HG03469 (cell line): Measurements from ENCODE around the gene POLG2.
"Not testable (repeated sequence)": the region's sequence is repeated elsewhere in the genome, so short reads cannot be mapped to it uniquely, and the experiment has no call there.

Experiments used
- ATAC-seq: cut with Tn5 transposase; IDR thresholded peaks from one replicate; pipeline ENCODE4 v1.9.1; 2021; ENCODE audit warnings: mild to moderate bottlenecking, moderate library complexity, moderate number of reproducible peaks; ENCODE audit not compliant: unreplicated experiment

POLG2 gene

GRCh38 chr17:64491034-64491860 lies 5.6 kb downstream of the POLG2 start:
- no peak for ATAC-seq

DNA sequence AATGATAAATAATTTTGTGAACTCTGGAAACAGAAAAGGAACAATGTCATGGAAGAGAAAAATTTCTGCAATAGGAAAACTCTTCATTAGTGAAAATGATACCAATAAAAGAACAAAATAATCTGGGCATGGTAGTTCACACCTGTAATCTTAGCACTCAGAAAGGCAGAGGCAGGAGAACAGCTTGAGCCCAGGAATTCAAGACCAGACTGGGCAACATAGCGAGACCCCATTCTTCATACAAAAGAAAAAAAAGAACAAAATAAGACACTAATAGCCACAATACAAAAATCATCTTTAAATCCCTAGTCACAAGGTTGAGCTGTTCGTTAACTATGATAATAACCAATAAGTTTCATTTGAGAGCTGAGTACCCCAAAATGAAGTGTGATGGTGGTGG lies 8.6 kb downstream of the POLG2 start:
- ATAC-seq = no peak

DNA sequence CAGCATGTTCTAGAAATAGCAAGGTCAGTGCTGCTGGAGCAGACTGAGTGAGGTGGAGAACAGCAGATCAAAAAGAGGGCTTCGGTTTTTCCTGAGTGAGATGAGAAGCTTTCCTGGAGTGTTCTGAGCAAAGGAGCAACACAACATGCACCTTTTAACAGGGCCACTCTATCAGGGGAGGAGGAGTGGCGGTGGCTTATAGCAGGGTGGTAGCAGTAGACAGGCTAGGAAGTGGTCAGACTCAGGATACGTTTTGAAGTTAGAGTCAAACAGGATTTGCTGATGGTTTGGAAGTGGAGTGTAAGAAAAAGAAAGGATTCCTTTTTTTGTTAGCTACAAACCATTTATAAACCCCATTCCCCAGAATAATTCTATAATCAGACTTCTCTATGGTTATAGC lies 12.5 kb downstream of the POLG2 start:
- no peak for ATAC-seq

DNA sequence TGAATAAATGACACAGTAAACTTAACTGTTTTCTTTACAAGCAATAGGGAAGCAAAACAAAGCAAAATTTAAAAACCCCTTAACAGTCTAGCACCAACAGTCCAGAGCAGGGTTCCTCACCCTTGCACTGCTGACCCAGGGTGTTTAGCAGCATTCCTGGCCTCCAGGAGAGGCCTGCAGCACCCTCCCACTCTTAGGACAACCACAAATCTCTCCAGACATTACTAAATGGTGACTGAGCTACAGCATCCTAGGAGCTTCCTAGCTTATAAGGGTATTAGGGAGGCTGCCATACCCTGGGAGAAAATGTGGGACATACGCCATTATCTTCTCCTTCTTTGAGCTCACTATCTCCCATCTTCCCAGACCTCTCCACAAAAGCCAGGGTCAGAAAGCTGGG lies 15.9 kb downstream of the POLG2 start:
- ATAC-seq = no peak

DNA sequence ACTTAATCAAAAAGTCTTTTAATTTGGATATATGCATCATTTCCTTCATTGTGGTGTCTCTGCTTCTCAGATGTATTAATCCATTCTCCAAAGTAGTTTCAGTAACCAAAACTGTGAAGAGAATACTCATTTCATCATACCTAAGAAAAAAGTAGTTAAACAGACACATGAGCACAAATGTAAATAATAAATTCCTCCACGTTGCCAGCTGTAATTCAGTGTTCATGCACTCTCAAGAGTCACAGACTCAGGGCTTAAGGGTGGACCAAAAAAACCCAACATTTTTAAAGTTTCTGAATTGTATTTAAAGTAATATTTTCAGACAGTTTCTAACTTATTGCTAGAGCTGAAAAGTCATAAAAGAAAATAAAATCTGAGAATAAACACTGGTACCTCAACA lies 19.0 kb downstream of the POLG2 start:
- ATAC-seq = no peak

GRCh38 chr17:64472564-64472963 lies 24.3 kb downstream of the POLG2 start:
- no peak for ATAC-seq

- ATAC-seq = no peak
These were observed 25.4 kb downstream of the POLG2 start for GRCh38 chr17:64471440-64471839.

DNA sequence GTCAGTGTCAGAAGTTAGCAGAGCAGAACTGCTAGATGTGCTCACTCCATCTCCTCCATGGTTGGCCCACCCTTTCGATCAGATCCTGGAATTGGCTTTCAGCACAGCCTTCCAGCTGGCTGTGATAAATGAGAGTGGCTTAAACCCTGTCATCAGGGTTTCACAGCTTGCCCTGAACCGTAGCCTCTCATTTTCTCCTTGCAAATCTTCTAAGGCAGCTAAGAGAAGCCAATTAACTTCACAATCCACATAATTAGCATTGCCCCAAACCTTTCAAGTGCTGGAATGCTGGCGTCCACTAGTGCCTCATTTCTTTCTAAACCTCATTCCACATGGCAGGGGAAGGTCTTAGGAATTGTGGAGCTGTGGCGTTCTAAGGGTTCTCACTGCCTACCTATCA lies 26.2 kb downstream of the POLG2 start:
- no peak for ATAC-seq

DNA sequence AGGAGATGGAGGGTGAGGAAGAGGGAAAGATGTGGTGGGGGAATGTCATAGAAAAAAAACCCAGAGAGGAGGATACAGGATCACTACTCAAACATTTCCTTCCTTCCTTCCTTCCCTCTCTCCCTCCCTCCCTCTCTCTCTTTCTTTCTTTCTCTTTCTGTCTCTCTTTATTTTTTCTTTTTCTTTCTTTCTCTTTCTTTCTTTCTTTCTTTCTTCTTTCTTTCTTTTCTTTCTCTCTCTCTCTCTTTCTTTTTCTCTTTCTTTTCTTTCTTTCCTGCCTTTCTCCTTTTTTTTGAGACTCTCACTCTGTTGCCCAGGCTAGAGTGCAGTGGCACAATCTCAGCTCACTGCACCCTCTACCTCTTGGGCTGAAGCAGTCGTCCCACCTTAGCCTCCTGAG lies 30.0 kb downstream of the POLG2 start:
- ATAC-seq = not testable (repeated sequence)

GRCh38 chr17:64466019-64466735 lies 30.7 kb downstream of the POLG2 start:
- no peak for ATAC-seq

DNA sequence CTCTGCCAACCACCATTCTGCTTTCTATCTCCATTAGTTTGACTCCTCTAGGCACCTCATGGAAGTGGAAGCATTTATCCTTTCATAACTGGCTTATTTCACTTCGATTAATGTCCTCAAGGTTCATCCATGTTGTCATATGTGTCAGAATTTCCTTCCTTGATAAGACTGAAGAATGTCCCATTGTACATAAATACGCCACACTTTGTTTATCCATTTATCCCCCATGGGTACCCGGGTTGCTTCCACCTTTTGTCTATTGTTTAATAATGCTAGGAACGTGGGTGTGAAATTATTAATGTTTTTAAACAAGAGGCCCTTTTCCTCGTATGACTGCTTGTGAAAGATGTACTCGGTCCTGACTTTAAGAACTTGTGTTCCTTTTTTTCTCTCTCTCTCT lies 35.1 kb downstream of the POLG2 start:
- no peak for ATAC-seq

GRCh38 chr17:64460955-64461354 lies 35.9 kb downstream of the POLG2 start:
- no peak for ATAC-seq

GRCh38 chr17:64459818-64460217 lies 37.0 kb downstream of the POLG2 start:
- ATAC-seq = not testable (repeated sequence)

- ATAC-seq = no peak
These were observed 37.5 kb downstream of the POLG2 start for GRCh38 chr17:64459284-64459747.

GRCh38 chr17:64458756-64459155 lies 38.1 kb downstream of the POLG2 start:
- ATAC-seq = no peak

DNA sequence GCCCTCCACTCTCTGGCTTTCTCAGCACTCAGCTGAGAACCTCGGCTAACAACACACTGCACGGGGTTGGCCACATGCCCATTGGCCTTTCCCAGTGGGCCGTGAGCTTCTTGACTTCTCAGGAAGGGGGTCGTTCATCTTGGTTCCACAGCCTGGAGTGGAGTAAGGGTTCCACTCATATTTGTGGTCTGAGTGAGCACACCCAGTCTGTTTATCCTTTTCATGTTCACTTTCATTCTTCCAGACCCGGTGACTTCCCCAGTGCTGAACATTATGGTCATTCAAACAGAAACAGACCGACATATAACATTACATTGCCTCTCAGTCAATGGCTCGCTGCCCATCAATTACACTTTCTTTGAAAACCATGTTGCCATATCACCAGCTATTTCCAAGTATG lies 39.7 kb downstream of the POLG2 start:
- no peak for ATAC-seq

DNA sequence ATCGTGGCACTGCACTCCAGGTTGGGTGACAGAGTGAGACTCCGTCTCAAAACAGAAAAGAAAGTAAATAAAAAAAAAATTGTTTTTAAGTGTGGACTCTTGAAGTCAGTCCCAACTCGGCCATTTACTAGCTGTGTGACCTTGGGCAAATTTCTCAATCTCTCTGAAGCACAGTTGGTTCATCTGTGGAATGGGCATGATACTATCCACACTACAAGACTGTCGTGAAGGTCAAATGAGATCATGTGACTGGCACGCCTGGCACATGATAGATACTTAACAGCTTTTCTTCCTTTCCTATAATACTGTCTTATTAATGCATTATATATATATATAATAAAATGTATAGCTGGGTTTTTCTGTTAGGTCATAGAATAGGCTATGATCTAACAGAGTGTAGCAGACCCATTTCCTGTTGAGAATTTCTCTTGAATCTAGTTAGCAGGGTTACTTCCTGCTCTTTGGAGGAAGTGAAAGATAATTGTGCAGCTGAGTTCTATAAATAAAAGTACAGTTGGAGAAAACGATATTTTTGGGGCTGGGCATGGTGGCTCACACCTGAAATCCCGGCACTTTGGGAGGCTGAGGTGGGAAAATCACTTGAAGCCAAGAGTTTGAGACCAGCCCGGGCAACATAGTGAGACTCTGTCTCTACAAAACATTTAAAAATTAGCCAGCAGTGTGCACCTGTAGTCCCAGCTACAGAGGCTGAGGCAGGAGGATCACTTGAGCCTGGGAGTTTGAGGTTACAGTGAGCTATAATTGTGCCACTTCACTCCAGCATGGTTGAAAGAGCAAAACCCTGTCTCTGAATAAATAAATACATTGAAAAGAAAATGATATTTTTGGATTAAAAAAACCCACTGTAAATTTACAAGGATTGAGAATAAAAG lies 40.6 kb downstream of the POLG2 start:
- ATAC-seq = no peak

DNA sequence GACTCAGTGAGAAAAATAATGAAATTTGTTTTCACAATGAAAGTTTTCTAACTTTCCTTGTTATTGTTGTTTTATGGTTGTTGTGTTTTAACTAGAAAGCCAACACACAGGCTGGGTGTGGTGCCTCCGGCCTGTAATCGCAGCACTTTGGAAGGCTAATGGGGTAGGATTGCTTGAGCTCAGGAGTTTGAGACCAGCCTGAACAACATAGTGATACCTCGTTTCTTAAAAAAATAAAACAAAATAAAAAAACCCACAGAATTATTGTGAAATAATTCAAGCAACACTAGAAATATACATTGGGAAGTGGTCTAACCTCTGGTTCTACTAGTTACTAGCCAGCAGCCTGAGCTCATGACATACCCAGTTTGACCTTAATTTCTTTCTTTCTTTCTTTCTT lies 47.3 kb downstream of the POLG2 start:
- no peak for ATAC-seq

GRCh38 chr17:64448665-64449512 lies 48.0 kb downstream of the POLG2 start, which contains the start of gene MILR1:
Gene MILR1, plus strand, starts transcription at chr17:64449115. Its CDS starts 54 bp downstream, at chr17:64449169.
- ATAC-seq = no peak

DNA sequence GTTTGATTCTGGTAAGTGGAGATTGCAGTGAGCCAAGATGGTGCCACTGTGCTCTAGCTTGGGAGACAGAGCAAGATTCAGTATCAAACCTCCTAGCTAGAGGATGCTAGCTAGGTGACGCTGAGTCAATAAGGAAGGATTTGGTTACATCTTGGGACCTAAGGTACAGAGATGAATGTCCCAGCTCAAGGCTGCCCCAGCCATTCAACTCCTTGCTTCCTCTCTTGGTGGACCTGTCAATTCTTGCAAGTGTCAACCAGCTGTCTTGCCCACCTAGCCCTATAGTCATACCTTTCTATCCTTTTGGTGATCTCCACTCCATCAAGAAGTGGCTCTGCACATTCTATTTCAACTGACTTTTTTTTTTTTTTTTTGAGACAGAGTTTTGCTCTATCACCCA lies 49.3 kb downstream of the POLG2 start:
- no peak for ATAC-seq
